ENCODE results near the gene E2F7.

Gene E2F7

GRCh38 chr12:77003914-77004313 lies 61.5 kb downstream of the E2F7 start:
- Histone ChIP-seq H3F3A (ENCODE audit: control insufficient read depth, insufficient read depth) (no peaks in the 10 kb centered on the region), H3K36me3 (ENCODE audit: control insufficient read depth, low read length) (no peaks in the 10 kb centered on the region), H3K79me2 (ENCODE audit: control insufficient read depth, low read length) (no peaks in the 10 kb centered on the region), H3K27me3 (ENCODE audit: control insufficient read depth, low read length) (peaks cover 11% of the 10 kb centered on the region; the same call in 1 of the 2 replicates), H4K20me1 (ENCODE audit: control insufficient read depth, insufficient read depth, low read depth, low read length) (no peaks in the 10 kb centered on the region), H3K4me2 (ENCODE audit: low read length) (no peak overlapping the region), H3K27ac (ENCODE audit: low read depth, low read length) (no peak overlapping the region), H3K4me1 (ENCODE audit: control insufficient read depth, low read length) (no peaks in the 10 kb centered on the region), H3K9me3 (ENCODE audit: control insufficient read depth, insufficient read depth, low read length) (no peaks in the 10 kb centered on the region), H3K4me3 (ENCODE audit: low read length) (no peak overlapping the region), H3K9me2 (replicated peaks; ENCODE audit: control insufficient read depth, low read length) (no peaks in the 10 kb centered on the region)
- TF ChIP-seq, protein P1, sequence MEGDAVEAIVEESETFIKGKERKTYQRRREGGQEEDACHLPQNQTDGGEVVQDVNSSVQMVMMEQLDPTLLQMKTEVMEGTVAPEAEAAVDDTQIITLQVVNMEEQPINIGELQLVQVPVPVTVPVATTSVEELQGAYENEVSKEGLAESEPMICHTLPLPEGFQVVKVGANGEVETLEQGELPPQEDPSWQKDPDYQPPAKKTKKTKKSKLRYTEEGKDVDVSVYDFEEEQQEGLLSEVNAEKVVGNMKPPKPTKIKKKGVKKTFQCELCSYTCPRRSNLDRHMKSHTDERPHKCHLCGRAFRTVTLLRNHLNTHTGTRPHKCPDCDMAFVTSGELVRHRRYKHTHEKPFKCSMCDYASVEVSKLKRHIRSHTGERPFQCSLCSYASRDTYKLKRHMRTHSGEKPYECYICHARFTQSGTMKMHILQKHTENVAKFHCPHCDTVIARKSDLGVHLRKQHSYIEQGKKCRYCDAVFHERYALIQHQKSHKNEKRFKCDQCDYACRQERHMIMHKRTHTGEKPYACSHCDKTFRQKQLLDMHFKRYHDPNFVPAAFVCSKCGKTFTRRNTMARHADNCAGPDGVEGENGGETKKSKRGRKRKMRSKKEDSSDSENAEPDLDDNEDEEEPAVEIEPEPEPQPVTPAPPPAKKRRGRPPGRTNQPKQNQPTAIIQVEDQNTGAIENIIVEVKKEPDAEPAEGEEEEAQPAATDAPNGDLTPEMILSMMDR (IDR thresholded peaks at IDR 0.05; ENCODE audit: low read depth, low read length, poor library complexity, severe bottlenecking) = no peak
- no peak for TF ChIP-seq EZH2phosphoT487 (IDR thresholded peaks at IDR 0.05; ENCODE audit: borderline replicate concordance, low read length)

GRCh38 chr12:77003246-77003645 lies 62.1 kb downstream of the E2F7 start:
- Histone ChIP-seq H4K20me1 (ENCODE audit: control insufficient read depth, insufficient read depth, low read depth, low read length) (no peaks in the 10 kb centered on the region), H3K4me3 (ENCODE audit: low read length) (no peak overlapping the region), H3K4me1 (ENCODE audit: control insufficient read depth, low read length) (no peaks in the 10 kb centered on the region), H3K9me3 (ENCODE audit: control insufficient read depth, insufficient read depth, low read length) (no peaks in the 10 kb centered on the region), H3K36me3 (ENCODE audit: control insufficient read depth, low read length) (no peaks in the 10 kb centered on the region), H3K27ac (ENCODE audit: low read depth, low read length) (no peak overlapping the region), H3K4me2 (ENCODE audit: low read length) (no peak overlapping the region), H3F3A (ENCODE audit: control insufficient read depth, insufficient read depth) (no peaks in the 10 kb centered on the region), H3K79me2 (ENCODE audit: control insufficient read depth, low read length) (no peaks in the 10 kb centered on the region), H3K9me2 (replicated peaks; ENCODE audit: control insufficient read depth, low read length) (no peaks in the 10 kb centered on the region), H3K27me3 (ENCODE audit: control insufficient read depth, low read length) (peaks cover 11% of the 10 kb centered on the region; the same call in 1 of the 2 replicates)
- TF ChIP-seq, protein P1 (IDR thresholded peaks at IDR 0.05; ENCODE audit: low read depth, low read length, poor library complexity, severe bottlenecking) = no peak
- no peak for TF ChIP-seq EZH2phosphoT487 (IDR thresholded peaks at IDR 0.05; ENCODE audit: borderline replicate concordance, low read length)

DNA sequence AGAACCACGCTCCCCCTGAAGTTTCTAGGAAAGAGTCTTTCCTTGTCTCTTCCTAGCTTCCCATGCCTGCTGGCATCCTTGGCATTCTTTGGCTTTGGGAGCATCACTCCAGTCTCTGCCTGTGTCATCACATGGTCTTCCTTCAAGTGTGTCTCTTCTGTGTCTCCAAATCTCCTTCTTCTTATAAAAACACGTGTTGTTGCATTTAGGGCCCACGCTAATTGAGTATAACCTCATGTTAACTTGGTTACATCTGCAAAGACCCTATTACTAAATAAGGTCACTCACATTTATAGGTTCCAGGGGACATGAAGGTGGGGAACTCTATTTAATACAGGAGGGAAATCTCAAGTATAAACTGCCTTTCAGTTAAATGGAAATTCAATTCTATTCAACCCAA lies 63.0 kb downstream of the E2F7 start:
- TF ChIP-seq, protein P1 (IDR thresholded peaks at IDR 0.05; ENCODE audit: low read depth, low read length, poor library complexity, severe bottlenecking) = no peak
- no peak for TF ChIP-seq EZH2phosphoT487 (IDR thresholded peaks at IDR 0.05; ENCODE audit: borderline replicate concordance, low read length)
- Histone ChIP-seq H3K36me3 (ENCODE audit: control insufficient read depth, low read length) (no peaks in the 10 kb centered on the region), H3K27me3 (ENCODE audit: control insufficient read depth, low read length) (peaks cover 11% of the 10 kb centered on the region; the same call in 1 of the 2 replicates), H3K79me2 (ENCODE audit: control insufficient read depth, low read length) (no peaks in the 10 kb centered on the region), H3K4me3 (ENCODE audit: low read length) (no peak overlapping the region), H3K4me1 (ENCODE audit: control insufficient read depth, low read length) (no peaks in the 10 kb centered on the region), H4K20me1 (ENCODE audit: control insufficient read depth, insufficient read depth, low read depth, low read length) (no peaks in the 10 kb centered on the region), H3K9me2 (replicated peaks; ENCODE audit: control insufficient read depth, low read length) (no peaks in the 10 kb centered on the region), H3K4me2 (ENCODE audit: low read length) (no peak overlapping the region), H3K9me3 (ENCODE audit: control insufficient read depth, insufficient read depth, low read length) (no peaks in the 10 kb centered on the region), H3K27ac (ENCODE audit: low read depth, low read length) (no peak overlapping the region), H3F3A (ENCODE audit: control insufficient read depth, insufficient read depth) (no peaks in the 10 kb centered on the region)

Measured in DOHH2 (cell line).